Stimulated activated CD4-positive, alpha-beta T cell treated with anti-CD3 and anti-CD28 coated beads, Interleukin-1b, Interleukin-23, amount 100 ng/mL, for 1 hour (primary cell): ENCODE measurements around the gene POGLUT3.
A peak's percentile ranks its signal among the peaks of the same experiment; 100 is the strongest.

Source experiments
- DNase-seq, 2 donors: peaks; one replicate each; pipeline ENCODE4 v3.0.0-alpha.2; 2020; ENCODE audit warnings: low read depth in 2 of 2

POGLUT3 gene, protein sequence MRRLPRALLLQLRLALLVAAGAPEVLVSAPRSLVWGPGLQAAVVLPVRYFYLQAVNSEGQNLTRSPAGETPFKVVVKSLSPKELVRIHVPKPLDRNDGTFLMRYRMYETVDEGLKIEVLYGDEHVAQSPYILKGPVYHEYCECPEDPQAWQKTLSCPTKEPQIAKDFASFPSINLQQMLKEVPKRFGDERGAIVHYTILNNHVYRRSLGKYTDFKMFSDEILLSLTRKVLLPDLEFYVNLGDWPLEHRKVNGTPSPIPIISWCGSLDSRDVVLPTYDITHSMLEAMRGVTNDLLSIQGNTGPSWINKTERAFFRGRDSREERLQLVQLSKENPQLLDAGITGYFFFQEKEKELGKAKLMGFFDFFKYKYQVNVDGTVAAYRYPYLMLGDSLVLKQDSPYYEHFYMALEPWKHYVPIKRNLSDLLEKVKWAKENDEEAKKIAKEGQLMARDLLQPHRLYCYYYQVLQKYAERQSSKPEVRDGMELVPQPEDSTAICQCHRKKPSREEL

DNA sequence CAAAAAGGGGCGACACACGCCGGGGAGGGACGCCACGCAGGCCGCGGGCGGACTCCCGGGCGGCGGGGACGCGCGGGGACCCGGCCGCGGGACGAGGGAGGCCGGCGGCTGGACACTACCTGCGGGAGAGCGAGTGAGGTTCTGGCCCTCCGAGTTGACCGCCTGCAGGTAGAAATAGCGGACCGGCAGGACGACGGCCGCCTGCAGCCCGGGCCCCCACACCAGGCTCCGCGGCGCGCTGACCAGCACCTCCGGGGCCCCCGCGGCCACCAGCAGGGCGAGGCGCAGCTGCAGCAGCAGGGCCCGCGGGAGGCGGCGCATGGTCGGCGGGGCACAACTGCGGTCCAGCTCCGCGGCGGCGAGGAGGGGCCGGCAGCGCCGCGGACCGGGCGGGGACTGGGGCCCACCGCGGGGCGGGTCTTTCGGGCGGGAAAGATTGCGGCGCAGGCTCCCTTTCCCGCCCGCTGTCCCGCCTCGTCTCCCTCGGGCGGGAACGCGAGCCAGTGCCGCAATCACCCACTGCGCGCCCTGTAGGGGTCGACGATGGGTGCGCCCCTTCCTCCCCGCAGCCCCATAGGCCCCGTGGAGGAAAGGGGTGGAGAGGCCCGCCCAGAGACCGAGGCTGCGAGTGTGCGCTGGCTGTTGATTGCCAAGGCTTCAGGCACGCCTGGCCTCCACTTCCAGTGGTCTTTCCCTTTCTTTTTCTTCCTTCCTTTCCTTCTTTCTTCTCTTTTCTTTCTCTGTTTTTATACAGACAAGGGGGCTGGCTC lies at the start of gene POGLUT3:
POGLUT3 (minus strand) TSS at position 339 of the 770 bp plus-strand sequence; CDS start at position 321, 18 bp downstream.
- peak in 1 of 2 donors; percentile 15 for DNase-seq

DNA sequence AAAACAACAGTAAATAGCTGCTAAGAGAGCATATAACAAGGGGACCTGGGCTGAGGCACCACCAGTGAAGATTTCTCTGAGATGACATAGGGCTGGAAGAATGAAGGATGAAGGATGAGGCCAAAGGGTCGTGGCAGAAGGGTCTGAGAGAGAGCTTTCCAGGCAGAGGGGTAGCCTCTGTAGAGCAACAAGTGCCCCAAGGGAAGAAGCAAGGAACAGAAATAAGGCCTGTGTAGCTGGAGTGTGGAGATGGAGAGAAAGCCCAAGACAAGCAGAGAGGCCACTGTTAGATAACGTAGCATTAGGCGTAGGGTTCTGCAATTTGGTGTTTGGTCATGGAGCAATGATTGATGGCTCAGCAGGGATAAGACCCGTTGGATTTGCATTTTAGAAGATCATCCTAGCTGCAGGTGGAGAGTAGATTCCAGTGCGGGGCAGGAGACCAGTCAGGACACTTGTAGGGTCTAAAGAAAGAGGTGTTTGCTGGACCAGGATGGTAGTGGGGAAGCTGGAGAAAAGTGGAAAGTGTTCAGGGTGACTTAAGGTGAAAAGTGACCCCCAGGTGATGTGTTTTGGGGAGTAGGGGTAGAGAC lies 47.8 kb upstream of the POGLUT3 start:
- no peak for DNase-seq

DNA sequence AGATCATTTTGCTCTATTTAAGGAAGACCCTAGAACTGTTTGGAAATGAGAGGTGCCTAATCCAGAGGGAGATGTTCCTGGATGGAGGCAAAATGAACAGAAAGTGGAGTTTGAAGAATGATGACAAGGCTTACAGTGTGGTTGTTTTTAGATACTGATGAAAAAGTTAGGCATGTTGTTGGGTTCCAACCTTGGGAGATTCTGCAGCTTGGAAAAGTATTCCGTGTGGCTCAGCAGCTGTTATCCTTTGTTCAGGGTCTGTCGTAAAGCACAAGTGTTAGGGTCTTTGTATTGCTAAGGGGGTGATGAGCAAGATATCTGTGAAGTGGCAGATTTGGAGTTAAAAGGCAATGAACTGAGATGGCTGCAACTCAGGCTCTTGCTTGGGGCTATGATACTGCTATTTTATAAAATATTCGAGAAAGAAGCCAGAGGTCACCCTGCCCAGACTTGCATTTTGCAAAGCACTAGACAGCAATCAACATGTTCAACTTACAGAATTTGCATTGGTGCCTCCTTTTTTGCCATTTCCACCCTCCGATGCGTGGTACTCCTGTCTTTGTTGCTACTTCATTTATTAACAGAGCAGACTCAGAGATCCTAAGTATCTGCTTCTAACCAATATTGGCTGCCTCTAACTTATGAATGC lies 45.3 kb upstream of the POGLUT3 start:
- DNase-seq: no peak

DNA sequence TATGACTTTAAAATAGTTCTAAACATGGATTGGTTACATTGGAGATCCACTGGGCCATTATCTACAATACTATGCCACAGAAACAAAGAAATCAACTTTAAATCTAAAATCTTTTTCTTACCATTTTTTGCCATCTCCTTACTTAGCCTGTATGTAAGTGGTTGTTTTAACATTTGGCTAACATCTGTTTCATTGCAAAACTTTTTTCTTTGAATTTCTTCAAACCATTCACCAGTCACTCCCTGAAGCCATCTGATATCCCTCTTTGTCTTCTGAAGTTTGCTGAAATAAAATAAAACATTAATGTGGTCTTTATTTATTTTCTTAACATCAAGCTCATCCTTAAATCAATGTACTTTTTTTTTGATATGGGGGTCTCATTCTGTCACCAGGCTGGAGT lies 43.3 kb upstream of the POGLUT3 start:
- no peak for DNase-seq

DNA sequence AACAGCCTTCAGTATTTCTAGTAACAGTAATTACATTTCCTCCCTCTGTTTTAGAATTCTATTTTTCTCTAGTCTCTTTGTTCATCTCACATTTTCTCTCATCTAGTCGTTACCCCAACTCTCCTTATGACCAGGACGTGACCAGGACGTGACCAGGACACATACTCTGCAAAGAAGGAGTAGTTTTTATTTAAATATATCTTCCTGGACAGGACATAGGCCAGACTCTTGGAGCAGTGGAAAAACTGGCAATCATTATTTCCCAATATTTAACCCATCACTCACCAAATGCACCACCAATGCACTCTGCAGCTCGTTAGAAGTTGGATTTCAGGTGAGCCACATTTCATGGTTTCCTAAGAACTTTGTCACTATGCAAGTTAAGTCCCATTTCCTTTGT lies 40.3 kb upstream of the POGLUT3 start:
- DNase-seq: no peak

DNA sequence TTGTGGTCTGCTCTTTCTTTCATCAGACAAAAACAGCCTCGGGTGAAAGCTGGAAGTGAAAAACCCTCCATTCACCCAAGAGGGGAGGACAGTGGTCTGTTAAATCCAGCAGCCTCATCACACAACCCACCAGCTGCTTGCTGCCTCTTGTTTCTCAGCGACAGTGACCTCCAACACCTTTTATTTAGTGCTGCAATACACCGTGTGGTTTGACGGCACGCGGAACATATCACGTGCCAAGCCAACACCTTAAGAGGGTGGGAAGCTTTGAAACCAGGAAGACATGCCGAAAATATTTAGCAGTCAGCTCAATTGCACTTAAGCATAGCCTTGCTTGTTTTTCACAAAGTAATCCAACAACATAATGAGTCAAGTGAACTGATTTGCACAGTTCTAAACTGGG lies 39.8 kb upstream of the POGLUT3 start:
- no peak for DNase-seq

DNA sequence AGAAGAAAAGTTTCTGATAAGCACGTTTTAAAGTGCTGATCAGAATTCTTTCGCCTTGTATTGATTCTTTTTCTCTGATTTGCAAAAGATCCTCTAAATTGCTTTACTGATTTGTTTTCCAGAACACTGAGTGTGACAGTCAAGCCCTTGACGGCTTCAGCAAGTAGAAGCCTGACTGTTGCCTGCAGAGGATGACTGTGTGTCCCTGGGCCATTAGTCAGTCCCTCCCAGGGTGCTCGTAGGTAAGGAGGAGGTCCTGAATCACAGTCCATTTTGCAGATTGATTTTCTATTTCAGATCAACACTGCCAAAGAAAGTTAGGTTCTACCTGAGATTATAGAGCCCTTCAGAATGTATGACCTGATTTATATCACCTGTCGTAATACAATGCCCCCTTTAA lies 38.6 kb upstream of the POGLUT3 start:
- no peak for DNase-seq

DNA sequence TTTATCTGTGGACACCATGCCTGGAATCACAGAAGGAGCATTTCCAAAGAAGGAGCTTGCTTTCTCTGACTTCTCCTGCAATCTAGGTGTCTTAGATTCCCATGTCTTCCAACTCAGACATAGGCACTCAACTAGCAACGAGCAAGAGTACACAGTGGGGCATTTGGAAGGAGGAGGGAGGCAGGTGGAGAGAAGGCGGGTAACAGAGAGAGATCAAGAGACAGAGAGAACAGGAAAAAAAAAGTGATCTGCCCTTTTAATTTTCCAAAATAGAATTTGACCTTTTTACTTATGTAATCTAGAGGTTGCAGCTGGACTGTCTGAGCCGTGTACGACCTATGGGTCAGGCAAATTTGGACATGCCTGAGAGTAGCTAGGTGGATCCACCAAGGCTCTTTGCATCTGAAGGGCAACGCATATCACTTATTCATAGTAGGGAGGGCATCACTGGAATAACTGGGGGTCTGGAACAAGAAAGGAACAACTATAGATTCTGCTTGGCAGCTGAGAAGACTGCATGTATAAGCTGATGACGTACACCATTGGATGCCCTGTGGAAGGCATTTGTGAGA lies 37.3 kb upstream of the POGLUT3 start:
- DNase-seq: no peak

DNA sequence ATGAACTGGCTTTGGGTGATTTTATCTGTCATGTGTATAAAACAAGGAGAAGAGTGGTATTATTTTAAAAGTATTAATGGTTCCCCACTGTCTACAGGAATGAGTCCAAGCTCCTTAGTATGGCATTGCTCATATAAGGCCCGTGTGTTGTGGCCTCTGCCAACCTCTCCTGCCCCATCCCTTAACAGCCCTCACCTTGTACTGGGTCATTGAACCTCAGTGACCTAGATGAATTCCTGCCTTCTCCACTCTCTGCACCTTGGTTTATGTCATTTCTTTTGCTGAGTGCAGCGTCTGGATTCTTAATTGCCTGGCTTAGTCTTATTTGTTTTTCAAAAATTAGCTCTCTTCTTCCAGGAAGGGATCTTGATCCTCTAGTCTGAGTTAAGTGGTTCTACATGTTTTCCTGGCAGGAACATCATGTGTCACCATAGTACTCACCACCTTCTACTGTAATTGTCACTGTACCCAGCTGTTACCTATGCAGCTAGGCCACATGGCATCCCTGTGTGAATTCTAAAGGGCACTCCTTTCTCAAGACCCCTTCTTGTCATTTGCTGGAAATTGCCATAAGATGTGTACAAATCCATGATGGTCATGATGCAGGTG lies 36.2 kb upstream of the POGLUT3 start:
- DNase-seq: no peak

DNA sequence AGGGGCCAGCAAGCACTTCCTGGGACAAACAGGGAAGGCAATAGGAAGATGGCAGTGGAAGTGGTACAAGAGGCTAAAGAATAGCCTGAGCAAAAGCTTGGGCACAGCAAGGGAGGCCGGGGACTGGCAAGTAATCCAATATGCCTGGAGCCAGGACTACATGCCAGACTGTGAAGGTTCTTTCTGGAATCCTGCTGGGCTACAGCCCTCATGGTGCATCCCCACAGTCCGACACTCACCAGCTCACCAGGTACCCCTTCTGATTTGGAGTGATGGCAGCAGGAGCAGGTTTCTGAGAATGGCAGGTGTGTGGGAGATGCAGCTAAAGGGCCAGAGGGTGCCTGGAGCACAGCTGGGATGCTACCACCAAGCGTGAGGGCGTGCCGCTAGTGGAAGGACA lies 32.2 kb upstream of the POGLUT3 start:
- no peak for DNase-seq

DNA sequence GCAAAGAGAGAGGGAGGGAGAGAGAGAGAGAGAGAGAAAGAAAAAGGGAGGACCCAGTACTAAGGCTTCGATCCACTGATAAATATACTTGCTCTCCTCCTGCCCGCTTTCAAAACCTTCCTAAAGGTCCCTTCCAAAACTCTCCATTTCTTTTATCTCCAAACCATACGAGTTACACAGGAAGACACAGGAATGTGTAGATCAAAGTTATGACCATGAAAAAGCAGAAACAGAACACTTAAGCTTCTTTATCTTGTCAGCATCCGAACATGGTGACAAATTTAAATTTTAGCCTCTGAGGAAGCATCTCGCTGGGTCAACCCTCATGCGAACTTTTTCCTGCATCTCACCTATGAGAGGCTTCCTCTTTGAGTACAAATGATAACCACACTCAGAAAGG lies 29.2 kb upstream of the POGLUT3 start:
- DNase-seq: no peak

DNA sequence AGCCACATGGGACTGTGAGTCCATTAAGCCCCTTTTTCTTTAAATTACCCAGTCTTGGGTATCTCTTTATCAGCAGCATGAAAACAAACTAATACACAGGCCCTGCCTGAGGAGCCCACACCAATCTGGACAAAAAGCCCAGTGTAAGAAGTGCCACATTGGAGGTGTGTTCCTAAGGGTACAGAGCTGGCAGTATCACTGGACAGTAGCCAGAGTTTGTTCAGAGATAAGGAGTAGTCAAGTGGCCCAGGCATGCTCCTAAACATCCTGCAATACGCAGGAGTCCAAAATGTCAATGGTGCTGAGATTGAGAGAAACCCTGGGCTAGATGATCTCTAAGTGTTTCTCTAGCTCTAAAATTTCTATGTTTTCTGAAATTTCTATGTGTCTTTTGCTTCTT lies 27.0 kb upstream of the POGLUT3 start:
- DNase-seq: no peak

DNA sequence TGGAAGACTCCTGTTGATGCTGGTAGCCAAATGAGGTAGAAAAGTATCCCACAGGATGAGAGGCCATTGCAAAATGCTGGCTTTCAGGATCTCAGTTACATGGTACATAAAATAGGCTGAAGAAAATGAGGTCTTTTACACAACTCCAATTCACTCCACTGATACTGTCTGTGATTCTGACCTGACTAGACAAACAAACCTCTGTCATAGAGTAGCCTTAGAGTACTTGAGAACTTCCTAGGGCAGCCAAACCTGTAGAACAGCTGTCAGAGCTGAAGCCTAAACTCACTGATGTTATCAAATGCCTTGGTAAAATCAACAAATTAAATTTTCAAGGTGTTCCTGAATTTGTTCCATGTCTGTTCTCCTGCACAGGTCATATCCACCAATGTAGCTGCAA lies 26.2 kb upstream of the POGLUT3 start:
- DNase-seq: no peak

DNA sequence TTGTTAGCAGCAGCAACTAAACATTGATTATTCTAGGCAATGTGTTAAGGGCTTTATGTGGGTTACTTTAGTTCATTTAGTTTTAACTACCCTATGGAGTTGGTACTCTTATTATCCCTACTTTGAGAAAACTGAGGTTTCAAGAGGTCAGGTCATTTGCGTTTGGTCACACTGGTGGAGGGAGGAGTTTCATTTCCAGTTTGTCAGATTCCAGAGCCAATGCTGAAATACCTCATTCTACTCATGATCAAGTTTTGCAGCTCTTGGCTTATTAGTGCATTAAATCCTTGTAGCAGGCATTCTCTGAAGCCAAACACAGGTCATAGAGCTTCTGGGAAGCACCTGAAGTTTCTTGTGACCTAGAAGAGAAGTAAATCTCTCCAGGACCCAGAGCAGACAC lies 24.1 kb upstream of the POGLUT3 start:
- DNase-seq: no peak

DNA sequence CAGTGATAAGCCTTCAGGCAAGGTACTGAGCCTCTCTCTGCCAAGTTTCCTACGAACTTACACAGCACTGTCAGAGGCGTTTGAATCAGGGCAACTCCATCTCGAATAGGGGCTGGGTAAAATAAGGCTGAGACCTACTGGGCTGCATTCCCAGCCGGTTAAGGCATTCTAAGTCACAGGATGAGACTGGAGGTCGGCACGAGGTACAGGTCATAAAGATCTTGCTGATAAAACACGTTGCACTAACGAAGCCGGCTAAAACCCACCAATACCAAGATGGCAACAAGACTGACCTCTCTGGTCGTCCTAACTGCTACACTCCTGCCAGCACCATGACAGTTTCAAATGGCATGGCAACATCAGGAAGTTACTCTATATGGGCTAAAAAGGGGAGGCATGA lies 20.4 kb upstream of the POGLUT3 start:
- no peak for DNase-seq

DNA sequence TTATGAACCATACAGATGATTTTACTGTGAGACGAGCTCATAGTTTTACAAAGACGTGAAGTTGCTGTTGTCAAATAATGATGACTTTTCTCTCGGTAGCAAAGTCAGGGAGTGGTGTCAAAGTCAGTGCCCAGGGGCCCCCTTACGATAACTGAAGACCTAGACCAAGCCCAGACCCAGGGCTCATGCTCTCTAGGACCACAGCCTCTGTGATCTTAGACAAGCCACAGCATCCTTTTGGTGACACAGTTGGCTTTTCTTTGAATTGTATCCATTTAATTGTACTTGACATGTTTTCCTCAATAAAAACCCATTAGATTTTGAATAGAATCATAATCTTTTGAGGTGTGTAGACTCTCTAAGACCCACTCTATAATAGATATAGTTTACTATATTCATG lies 17.9 kb upstream of the POGLUT3 start:
- DNase-seq: no peak

DNA sequence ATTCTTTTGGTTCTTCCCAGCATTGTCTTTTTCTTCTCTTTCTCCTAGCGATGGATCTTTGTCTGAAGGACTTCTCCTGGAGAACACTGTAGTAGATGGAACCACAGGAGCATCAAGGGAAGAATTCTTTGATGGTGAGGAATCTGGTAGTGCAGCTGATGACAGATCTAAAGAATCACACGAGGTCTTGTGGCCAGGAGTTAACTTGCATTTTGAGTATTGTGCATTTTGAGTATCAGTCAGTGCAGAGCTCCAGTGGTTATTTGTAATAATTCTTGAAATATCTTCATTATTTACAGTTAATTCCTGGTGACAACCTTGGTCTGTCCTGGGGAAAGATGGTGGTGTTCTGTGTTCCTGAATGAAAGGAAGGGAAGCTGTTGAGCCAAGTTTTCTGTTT lies 14.5 kb upstream of the POGLUT3 start:
- no peak for DNase-seq

DNA sequence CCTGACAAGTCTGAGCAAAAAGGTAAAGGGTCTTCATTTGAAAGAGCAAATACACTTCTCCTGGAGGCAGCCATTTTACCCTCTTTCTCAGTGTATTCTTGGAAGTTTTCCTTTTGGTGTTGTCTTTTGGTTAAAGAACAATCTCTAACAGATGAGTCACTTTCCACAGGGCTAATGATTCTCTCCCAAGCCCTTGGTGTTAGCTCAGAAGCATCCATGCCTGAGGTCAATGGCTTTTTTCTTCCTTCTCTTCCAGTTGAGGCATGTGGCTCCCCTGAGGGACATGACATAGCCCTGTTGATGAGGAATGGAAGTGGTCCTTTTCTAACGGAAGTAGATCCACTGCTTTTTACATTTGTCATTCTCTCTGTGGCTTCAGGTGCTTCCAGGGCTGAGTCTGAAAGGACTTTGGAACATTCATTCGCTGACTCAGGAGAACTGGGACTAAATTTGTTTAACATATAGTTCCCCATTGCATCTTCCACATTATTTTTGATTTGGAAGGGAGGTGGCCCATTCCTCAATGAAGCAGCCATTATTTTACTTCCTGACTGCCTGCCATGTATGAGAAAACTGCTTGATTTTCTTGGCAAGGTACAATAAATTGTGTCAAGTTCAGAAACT lies 13.8 kb upstream of the POGLUT3 start:
- DNase-seq: no peak

DNA sequence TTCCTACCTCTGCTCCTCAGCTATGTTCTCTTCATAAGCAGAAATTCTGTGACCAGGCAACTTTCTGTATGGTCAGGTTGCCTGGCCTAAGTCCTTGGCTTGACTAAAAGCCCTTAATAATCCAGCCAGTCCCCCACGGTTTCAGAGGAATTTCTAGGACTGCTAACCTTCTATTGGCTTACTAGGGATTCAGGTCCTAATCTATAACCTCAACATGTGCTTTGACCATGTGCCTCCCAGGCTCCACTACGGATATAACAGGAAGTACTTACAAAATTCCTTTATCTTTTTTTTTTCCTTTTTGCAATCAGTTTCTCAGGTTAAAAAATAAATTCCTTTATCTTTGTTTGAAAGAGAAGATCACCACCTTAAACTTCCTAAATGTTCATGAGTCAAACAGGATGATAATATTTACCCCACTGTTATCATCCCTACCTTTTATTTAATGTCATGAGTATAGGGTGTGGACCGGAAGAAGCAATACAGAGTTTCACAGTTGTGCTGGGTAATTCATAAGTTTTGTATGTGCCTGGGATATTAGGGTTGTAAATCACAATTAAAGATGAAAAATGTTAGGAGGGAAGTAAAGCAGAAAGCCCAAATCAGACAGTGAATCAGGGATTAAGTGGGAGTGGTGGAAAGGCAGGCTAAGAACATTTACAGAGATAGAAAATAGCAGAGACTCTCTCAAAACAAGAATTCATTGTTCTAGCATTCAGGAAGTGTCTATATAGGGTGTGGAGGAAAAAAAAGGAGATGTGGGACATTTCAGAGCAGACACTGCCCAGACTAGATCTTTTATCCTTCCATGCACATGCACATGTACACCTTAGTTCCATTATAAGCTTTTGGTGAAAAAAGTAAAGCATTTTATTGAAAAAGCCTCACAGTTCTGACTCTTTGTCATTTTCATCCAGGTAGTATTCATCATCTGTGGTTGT lies 10.7 kb upstream of the POGLUT3 start:
- DNase-seq: no peak

DNA sequence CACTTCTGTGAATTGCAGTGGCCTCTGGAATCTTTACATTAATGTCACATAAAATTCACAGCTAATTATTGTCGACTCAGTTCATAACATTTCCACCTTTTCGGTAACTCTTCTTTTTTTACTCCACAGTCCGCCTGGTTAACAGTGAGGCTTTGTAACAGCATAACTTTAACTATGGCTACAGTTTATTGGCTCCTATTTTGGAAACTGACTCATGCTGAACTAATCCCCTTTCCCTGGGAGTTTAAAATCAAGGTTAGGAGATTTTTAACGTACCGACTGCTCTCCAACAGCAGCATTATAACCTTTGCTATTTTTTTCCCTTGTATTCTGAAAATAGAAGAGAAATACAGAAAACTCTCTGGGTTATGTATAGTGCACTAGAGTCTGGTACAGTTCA lies 3.2 kb upstream of the POGLUT3 start:
- DNase-seq: no peak
